ENCODE data around the gene CDK10.

DNA sequence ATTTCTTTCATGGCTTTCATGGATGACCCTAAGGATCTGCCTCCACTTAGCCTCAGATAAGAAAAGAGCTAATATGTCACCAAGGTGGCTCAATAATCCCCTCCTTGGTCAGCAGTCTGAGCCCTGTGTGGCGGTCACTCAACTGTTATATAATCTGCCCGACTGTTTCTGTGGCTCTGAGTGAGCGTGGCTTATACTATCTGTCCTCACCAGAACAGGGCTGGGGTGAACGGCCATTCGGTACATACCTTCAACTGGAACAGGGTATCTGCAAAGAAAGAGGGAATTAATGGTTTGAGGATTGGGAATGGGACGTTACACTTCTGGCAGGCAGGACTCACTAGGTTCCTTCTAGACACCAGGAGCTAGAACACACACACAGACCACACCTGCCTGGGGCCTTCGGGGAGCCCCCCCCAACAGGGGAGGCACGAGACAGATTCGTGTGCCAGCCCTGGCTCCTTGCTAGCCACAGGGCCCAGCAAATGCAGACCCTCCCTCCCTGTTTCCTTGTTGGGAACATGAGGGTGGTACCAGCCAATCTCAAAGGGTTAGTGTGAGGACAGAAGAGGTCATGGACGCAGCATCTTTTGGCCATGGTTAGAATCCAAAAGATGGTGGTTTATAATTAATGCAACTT, 32.7 kb upstream of the CDK10 start:
- TF ChIP-seq CTCF (conservative IDR thresholded peaks at IDR 0.05; ENCODE audit: low read depth, low read length) (no peak), EZH2 (IDR thresholded peaks at IDR 0.05; ENCODE audit: borderline replicate concordance, low read depth, low read length, poor library complexity, severe bottlenecking) (no peak)

Data from A673 (cell line).